WTC11 (cell line): ENCODE results near the gene SDF2L1. TPM values are rescaled to one million over a fixed set of nuclear protein-coding genes. Genes with fewer than 3 reads are reported as not detected.

Experiments used
- ATAC-seq: fragments of 200-7000 bp; cut with Tn5 transposase; 2 replicates; pipeline ENCODE4 v1.10.0; 2021; ENCODE audit warnings: mild to moderate bottlenecking, moderate library complexity
- CTCF ChIA-PET: fragments of 300-600 bp; sonication (Branson Sonifier 250); formaldehyde crosslinking; loops from one replicate; lab custom pipeline; 2021; ENCODE audit warnings: antibody characterized with exemption; lab: Charles Lee
- POLR2A ChIA-PET: fragments of 350-600 bp; sonication (Branson Sonifier 250); formaldehyde crosslinking; loops from one replicate; lab custom pipeline; 2021; ENCODE audit warnings: antibody characterized with exemption; lab: Charles Lee
- DNase-seq: peaks from one replicate; pipeline ENCODE4 v3.0.0; 2021; ENCODE audit warnings: low spot score
- H3K27ac Mint-ChIP-seq: 2 replicates; pipeline ENCODE4 v1.8.0; 2021; ENCODE audit warnings: mixed read lengths
- H3K27me3 Mint-ChIP-seq: 2 replicates; pipeline ENCODE4 v1.8.0; 2021; ENCODE audit warnings: low read depth, mild to moderate bottlenecking, moderate library complexity, mixed read lengths
- H3K36me3 Mint-ChIP-seq: 2 replicates; pipeline ENCODE4 v1.8.0; 2021; ENCODE audit warnings: mixed read lengths
- H3K4me1 Mint-ChIP-seq: 2 replicates; pipeline ENCODE4 v1.8.0; 2022; ENCODE audit warnings: mixed read lengths
- H3K4me3 Mint-ChIP-seq: 2 replicates; pipeline ENCODE4 v1.8.0; 2021; ENCODE audit warnings: mild to moderate bottlenecking, moderate library complexity, mixed read lengths
- H3K9me3 Mint-ChIP-seq: 2 replicates; pipeline ENCODE4 v1.8.0; 2021; ENCODE audit warnings: mixed read lengths
- ARID4B ChIP-seq: sonication (generic); formaldehyde crosslinking; IDR thresholded peaks from 2 replicates; pipeline ENCODE4 v1.8.0; 2023; ENCODE audit warnings: missing genetic modification reagents, mild to moderate bottlenecking, borderline replicate concordance
- ATF2 ChIP-seq: sonication (generic); formaldehyde crosslinking; IDR thresholded peaks from 2 replicates; pipeline ENCODE4 v1.8.1; 2022; ENCODE audit warnings: low read depth, missing genetic modification reagents, borderline replicate concordance
- E2F4 ChIP-seq: sonication (generic); formaldehyde crosslinking; IDR thresholded peaks from 2 replicates; pipeline ENCODE4 v1.8.1; 2022; ENCODE audit warnings: low read depth, mild to moderate bottlenecking, moderate library complexity, missing genetic modification reagents, borderline replicate concordance
- HMGXB4 ChIP-seq: sonication (generic); formaldehyde crosslinking; IDR thresholded peaks from 2 replicates; pipeline ENCODE4 v1.8.1; 2023; ENCODE audit warnings: mild to moderate bottlenecking, moderate library complexity, missing genetic modification reagents
- JAZF1 ChIP-seq: fragments of 250-450 bp; sonication (Bioruptor Pico); IDR thresholded peaks from 2 replicates; pipeline ENCODE4 v1.9.0; 2021; ENCODE audit warnings: moderate library complexity, mild to moderate bottlenecking, inconsistent platforms
- MLX ChIP-seq: sonication (generic); formaldehyde crosslinking; IDR thresholded peaks from 2 replicates; pipeline ENCODE4 v1.8.1; 2023; ENCODE audit warnings: mild to moderate bottlenecking, missing genetic modification reagents, moderate library complexity
- MXD4 ChIP-seq: fragments of 250-450 bp; sonication (Bioruptor Pico); IDR thresholded peaks from 2 replicates; pipeline ENCODE4 v1.8.0; 2021; ENCODE audit warnings: mild to moderate bottlenecking, moderate library complexity, borderline replicate concordance
- MYBL2 ChIP-seq: sonication (generic); formaldehyde crosslinking; IDR thresholded peaks from 2 replicates; pipeline ENCODE4 v1.8.1; 2023; ENCODE audit warnings: mild to moderate bottlenecking, moderate library complexity, missing genetic modification reagents
- NFATC4 ChIP-seq: fragments of 250-450 bp; sonication (Bioruptor Pico); IDR thresholded peaks from 2 replicates; pipeline ENCODE4 v1.9.0; 2021; ENCODE audit warnings: mild to moderate bottlenecking
- NR3C1 ChIP-seq: sonication (generic); formaldehyde crosslinking; conservative IDR thresholded peaks from 2 replicates; pipeline ENCODE4 v1.8.1; 2023; ENCODE audit warnings: low read depth, mild to moderate bottlenecking, missing genetic modification reagents
- SOX15 ChIP-seq: fragments of 250-450 bp; sonication (Bioruptor Pico); IDR thresholded peaks from 2 replicates; pipeline ENCODE4 v1.9.0; 2021; ENCODE audit warnings: mild to moderate bottlenecking
- TCF7 ChIP-seq: sonication (generic); formaldehyde crosslinking; IDR thresholded peaks from 2 replicates; pipeline ENCODE4 v1.8.0; 2022; ENCODE audit warnings: mild to moderate bottlenecking, low read depth, missing genetic modification reagents, moderate library complexity
- TEAD1 ChIP-seq: sonication (generic); formaldehyde crosslinking; IDR thresholded peaks from 2 replicates; pipeline ENCODE4 v1.8.0; 2022; ENCODE audit warnings: mild to moderate bottlenecking, missing genetic modification reagents
- USF1 ChIP-seq: sonication (generic); formaldehyde crosslinking; IDR thresholded peaks from 2 replicates; pipeline ENCODE4 v1.8.0; 2022; ENCODE audit warnings: mild to moderate bottlenecking, missing genetic modification reagents
- USF2 ChIP-seq: sonication (generic); formaldehyde crosslinking; IDR thresholded peaks from 2 replicates; pipeline ENCODE4 v1.8.1; 2023; ENCODE audit warnings: mild to moderate bottlenecking, missing genetic modification reagents, moderate library complexity
- ZNF416 ChIP-seq: fragments of 250-450 bp; sonication (Bioruptor Pico); IDR thresholded peaks from 2 replicates; pipeline ENCODE4 v1.9.0; 2021; ENCODE audit warnings: mild to moderate bottlenecking, inconsistent platforms
- ZNF512 ChIP-seq: sonication (generic); formaldehyde crosslinking; IDR thresholded peaks from 2 replicates; pipeline ENCODE4 v1.8.1; 2022; ENCODE audit warnings: missing genetic modification reagents, borderline replicate concordance
- total RNA-seq: library from RNA; stranded (reverse); gene quantifications from 3 replicates; pipeline ENCODE4 v1.2.3, GENCODE V29; 2021

Gene SDF2L1
- total RNA-seq, 1 experiment from 2014 or later: 73.6 TPM

- TF ChIP-seq TCF7 (peak; percentile 14; the same call in 1 of the 2 replicates), JAZF1 (CRISPR knock-in tag) (no peak), MXD4 (no peak), MYBL2 (peak; percentile 68)
Observed at GRCh38 chr22:21652010-21652546, 10.0 kb downstream of the SDF2L1 start (continued).

- Mint-ChIP-seq H3K27ac (peak overlapping the region; percentile 23; the same call in 1 of the 2 replicates), H3K4me1 (peaks cover 29% of the 10 kb centered on the region), H3K4me3 (peak overlapping the region; percentile 92), H3K27me3 (no peaks in the 10 kb centered on the region), H3K9me3 (no peaks in the 10 kb centered on the region), H3K36me3 (peaks cover 20% of the 10 kb centered on the region)
- ChIA-PET CTCF (interaction anchor here (1.0 to 4.3 kb wide), 3 partner anchors 10 to 24 kb away, joined by 5 to 40 read pairs (median 5); partner anchors contain the start of genes PPIL2, SDF2L1 and YDJC), POLR2A (interaction anchor here (0.6 to 2.6 kb wide), 3 partner anchors 11 to 73 kb away, joined by 3 to 11 read pairs (median 3); partner anchors contain the start of gene SDF2L1)
- ATAC-seq: peak; percentile 1
- DNase-seq: peak; percentile 60
- TF ChIP-seq MYBL2: 0 out of 2 replicates have a peak, but pooled peaks have one; percentile 5
- TF ChIP-seq NFATC4: no peak
- no peak for TF ChIP-seq ZNF512 (CRISPR knock-in tag)
- no peak for TF ChIP-seq MLX (CRISPR knock-in tag)
- 0 out of 2 replicates have a peak, but pooled peaks have one; percentile 1 for TF ChIP-seq TCF7
- TF ChIP-seq USF2 (CRISPR knock-in tag): no peak
- no peak for TF ChIP-seq USF1 (CRISPR knock-in tag)
- no peak for TF ChIP-seq ZNF416 (CRISPR knock-in tag)
- no peak for TF ChIP-seq NR3C1 (CRISPR knock-in tag)
- TF ChIP-seq ARID4B (CRISPR knock-in tag): no peak
- TF ChIP-seq ATF2 (CRISPR knock-in tag): no peak
- peak; percentile 30; the same call in 1 of the 2 replicates for TF ChIP-seq TEAD1 (CRISPR knock-in tag)
- no peak for TF ChIP-seq E2F4 (CRISPR knock-in tag)
- TF ChIP-seq HMGXB4 (CRISPR knock-in tag): no peak; the same call in 1 of the 2 replicates
- no peak for TF ChIP-seq SOX15
Observed at GRCh38 chr22:21652547-21653545, 10.7 kb downstream of the SDF2L1 start.
